NCI-H1105 (cell line): ENCODE data around the gene PCDH7.

Experiments used
- DNase-seq: peaks from one replicate; lab custom pipeline; 2025; lab: John Stamatoyannopoulos, UW

Gene PCDH7

GRCh38 chr4:30725562-30725961 is 5.4 kb downstream of the PCDH7 start:
- no peak for DNase-seq

- no peak for DNase-seq
Measured at GRCh38 chr4:30726090-30726675, 6.0 kb downstream of the PCDH7 start.

GRCh38 chr4:30727409-30727808 is 7.2 kb downstream of the PCDH7 start:
- DNase-seq = no peak

GRCh38 chr4:30728311-30728710 is 8.1 kb downstream of the PCDH7 start:
- no peak for DNase-seq

GRCh38 chr4:30743897-30744296 is 23.7 kb downstream of the PCDH7 start:
- no peak for DNase-seq

- no peak for DNase-seq
Measured at GRCh38 chr4:30744386-30744785, 24.2 kb downstream of the PCDH7 start.

GRCh38 chr4:30744957-30745640 is 24.9 kb downstream of the PCDH7 start:
- no peak for DNase-seq

GRCh38 chr4:30746735-30747134 is 26.6 kb downstream of the PCDH7 start:
- DNase-seq = no peak

- DNase-seq = no peak
Measured at GRCh38 chr4:30753316-30753715, 33.1 kb downstream of the PCDH7 start.

- no peak for DNase-seq
Measured at GRCh38 chr4:30754021-30754420, 33.9 kb downstream of the PCDH7 start.

- DNase-seq = no peak
Measured at GRCh38 chr4:30755346-30755745, 35.2 kb downstream of the PCDH7 start.

GRCh38 chr4:30756553-30756952 is 36.4 kb downstream of the PCDH7 start:
- no peak for DNase-seq

- no peak for DNase-seq
Measured at GRCh38 chr4:30757357-30757756, 37.2 kb downstream of the PCDH7 start.

GRCh38 chr4:30760551-30760950 is 40.4 kb downstream of the PCDH7 start:
- DNase-seq = no peak

- no peak for DNase-seq
Measured at GRCh38 chr4:30763321-30763727, 43.2 kb downstream of the PCDH7 start.

GRCh38 chr4:30765022-30765421 is 44.9 kb downstream of the PCDH7 start:
- no peak for DNase-seq

- no peak for DNase-seq
Measured at GRCh38 chr4:30767147-30767845, 47.1 kb downstream of the PCDH7 start.

GRCh38 chr4:30768277-30768676 is 48.1 kb downstream of the PCDH7 start:
- DNase-seq = no peak

GRCh38 chr4:30769093-30769492 is 48.9 kb downstream of the PCDH7 start:
- no peak for DNase-seq

GRCh38 chr4:30770049-30770549 is 49.9 kb downstream of the PCDH7 start:
- no peak for DNase-seq

GRCh38 chr4:30770812-30771211 is 50.6 kb downstream of the PCDH7 start:
- no peak for DNase-seq

- no peak for DNase-seq
Measured at GRCh38 chr4:30776451-30776850, 56.3 kb downstream of the PCDH7 start.

GRCh38 chr4:30776921-30777415 is 56.8 kb downstream of the PCDH7 start:
- no peak for DNase-seq
